Measurements from ENCODE around the gene TSTD2.
A peak's percentile ranks its signal among the peaks of the same experiment; 100 is the strongest.

Gene TSTD2

DNA sequence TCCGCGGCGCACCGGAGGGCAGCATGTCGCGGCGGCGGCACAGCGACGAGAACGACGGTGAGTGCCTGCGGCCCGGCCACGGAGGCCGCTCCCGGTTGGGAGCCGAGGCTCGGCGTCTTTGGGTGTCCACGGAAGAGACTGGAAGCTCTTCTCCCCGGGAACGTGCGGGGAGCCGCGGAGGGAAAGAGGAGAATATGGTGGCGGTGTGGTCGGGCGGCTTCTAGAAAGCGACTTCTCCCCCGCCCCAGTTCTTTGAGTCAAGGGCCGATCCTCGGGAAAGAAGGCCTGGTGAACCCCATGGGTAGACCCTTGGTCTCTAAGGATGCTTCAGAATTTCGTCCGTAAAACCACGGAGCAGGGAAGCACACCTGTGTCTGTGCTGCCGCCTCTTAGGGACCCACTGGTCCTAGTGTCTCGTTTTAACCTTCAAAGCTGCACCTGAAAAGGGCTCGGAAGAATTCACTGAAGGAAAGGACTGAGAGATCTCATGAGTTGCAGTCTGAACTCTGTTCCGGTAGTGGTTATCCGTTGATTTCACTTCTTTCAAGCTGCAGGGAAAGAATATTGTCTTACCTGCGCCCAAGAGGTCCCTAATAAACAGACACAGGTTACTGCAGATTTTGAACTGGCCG, 807 bp upstream of the TSTD2 start:
- Histone ChIP-seq H3K18ac (ENCODE audit: low read depth in 1 of 2, low read length in 2 of 2) (peak overlapping the region; percentile 98 to 99), H3K4me3 (ENCODE audit: insufficient read depth in 1 of 2, low read depth in 1 of 2, low read length in 2 of 2) (peak overlapping the region; percentile 97 to 100)

DNA sequence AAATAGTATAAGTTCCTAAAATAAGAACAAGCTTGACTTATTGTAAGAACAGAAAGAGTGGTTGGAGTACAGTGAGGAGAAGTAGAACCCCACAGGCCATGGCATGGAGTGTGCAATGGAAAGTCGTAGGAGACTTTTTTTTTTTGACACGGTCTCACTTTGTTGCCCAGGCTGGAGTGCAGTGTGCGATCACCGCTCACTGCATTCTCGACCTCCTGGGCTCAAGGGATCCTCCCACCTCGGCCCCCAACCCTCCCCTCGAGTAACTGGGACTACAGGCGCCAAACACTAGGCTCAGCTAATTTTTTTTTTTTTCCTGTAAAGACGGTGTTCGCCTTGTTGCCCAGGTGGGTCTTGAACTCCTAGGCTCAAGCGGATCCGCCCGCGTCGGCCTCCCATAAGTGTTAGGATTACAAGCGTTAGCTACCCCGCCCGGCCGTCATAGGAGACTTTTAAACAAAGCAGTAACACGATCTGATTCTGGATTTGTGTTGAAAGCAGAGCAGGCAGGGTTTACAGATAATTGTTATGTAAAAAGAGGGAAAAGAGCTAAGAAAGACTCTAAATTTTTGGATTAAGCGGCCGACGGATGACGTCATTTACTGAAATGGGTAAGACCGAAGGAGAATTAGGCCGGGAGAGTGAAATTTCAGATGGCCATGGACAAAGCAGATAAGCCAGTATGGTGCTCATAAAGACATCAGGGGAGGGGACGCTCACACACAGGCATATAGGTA, 752 bp downstream of the TSTD2 start:
- H3K14ac ChIP-seq (ENCODE audit: low read length in 2 of 2), result peak overlapping the region in 1 of 2 experiments; percentile 41
- peak overlapping the region; percentile 97 for H3K27ac ChIP-seq (ENCODE audit: low read length, poor library complexity, severe bottlenecking)
- H2BK12ac ChIP-seq (ENCODE audit: low read length in 2 of 2), result no peak overlapping the region
- H3K18ac ChIP-seq (ENCODE audit: low read depth in 1 of 2, low read length in 2 of 2), result peak overlapping the region; percentile 65 to 95
- H2BK15ac ChIP-seq (ENCODE audit: low read depth, poor library complexity, severe bottlenecking), result peak overlapping the region; percentile 48
- peak overlapping the region; percentile 50 for H4K91ac ChIP-seq (ENCODE audit: low read length)
- WGBS, result under 1% methylated on average over 27 of the region's 27 CpGs
- H4K8ac ChIP-seq (ENCODE audit: low read length), result peak overlapping the region; percentile 90
- peak overlapping the region; percentile 97 to 100 for H3K4me3 ChIP-seq (ENCODE audit: insufficient read depth in 1 of 2, low read depth in 1 of 2, low read length in 2 of 2)
- peak overlapping the region in 1 of 2 experiments; percentile 79 for H3K23ac ChIP-seq (ENCODE audit: low read length in 2 of 2)
- H3K9me3 ChIP-seq (ENCODE audit: control insufficient read depth, low read length), result no peaks in the 10 kb centered on the region
- peaks cover 10% of the 10 kb centered on the region for H3K4me1 ChIP-seq (ENCODE audit: control insufficient read depth, insufficient read depth, low read depth, low read length)
- peak overlapping the region; percentile 82 for H2BK5ac ChIP-seq (ENCODE audit: low read depth, low read length, poor library complexity, severe bottlenecking)
- no peaks in the 10 kb centered on the region for H3K36me3 ChIP-seq (ENCODE audit: control insufficient read depth in 1 of 2, insufficient read depth in 2 of 2, low read depth in 1 of 2, low read length in 2 of 2)
- no peaks in the 10 kb centered on the region for H3K27me3 ChIP-seq (ENCODE audit: control insufficient read depth in 1 of 2, insufficient read depth in 1 of 2, low read length in 2 of 2)
- H2AK5ac ChIP-seq (ENCODE audit: low read length, severe bottlenecking), result no peak overlapping the region
- peak overlapping the region; percentile 91 for H3K4me2 ChIP-seq (ENCODE audit: low read length, poor library complexity, severe bottlenecking)
- H2BK120ac ChIP-seq (ENCODE audit: low read depth, low read length), result no peak overlapping the region
- peak overlapping the region in 1 of 2 experiments; percentile 88 for H3K4ac ChIP-seq (ENCODE audit: low read depth in 1 of 2, low read length in 2 of 2)
- H3K79me1 ChIP-seq (replicated peaks; ENCODE audit: low read length, poor library complexity, severe bottlenecking), result peaks cover 17% of the 10 kb centered on the region
- H3K9ac ChIP-seq (ENCODE audit: low read length), result peak overlapping the region; percentile 97
- peak; percentile 90 for DNase-seq
- no peak overlapping the region for H2AFZ ChIP-seq (ENCODE audit: low read depth, low read length)

More for the DNA sequence above, 807 bp upstream of the TSTD2 start:
- Histone ChIP-seq H3K27ac (ENCODE audit: low read length, poor library complexity, severe bottlenecking) (peak overlapping the region; percentile 90), H2BK12ac (ENCODE audit: low read length in 2 of 2) (peak overlapping the region in 1 of 2 experiments; percentile 49), H3K23ac (ENCODE audit: low read length in 2 of 2) (peak overlapping the region; percentile 79 to 98), H3K4ac (ENCODE audit: low read depth in 1 of 2, low read length in 2 of 2) (peak overlapping the region; percentile 96 to 97), H2BK5ac (ENCODE audit: low read depth, low read length, poor library complexity, severe bottlenecking) (peak overlapping the region; percentile 89), H4K91ac (ENCODE audit: low read length) (peak overlapping the region; percentile 39), H3K9ac (ENCODE audit: low read length) (peak overlapping the region; percentile 97), H3K4me1 (ENCODE audit: control insufficient read depth, insufficient read depth, low read depth, low read length) (peaks cover 7% of the 10 kb centered on the region), H3K27me3 (ENCODE audit: control insufficient read depth in 1 of 2, insufficient read depth in 1 of 2, low read length in 2 of 2) (no peaks in the 10 kb centered on the region), H2BK120ac (ENCODE audit: low read depth, low read length) (no peak overlapping the region), H4K8ac (ENCODE audit: low read length) (peak overlapping the region; percentile 92), H2AK5ac (ENCODE audit: low read length, severe bottlenecking) (peak overlapping the region; percentile 56), H3K79me1 (replicated peaks; ENCODE audit: low read length, poor library complexity, severe bottlenecking) (peaks cover 11% of the 10 kb centered on the region), H2BK15ac (ENCODE audit: low read depth, poor library complexity, severe bottlenecking) (peak overlapping the region; percentile 89), H3K9me3 (ENCODE audit: control insufficient read depth, low read length) (no peaks in the 10 kb centered on the region), H3K36me3 (ENCODE audit: control insufficient read depth in 1 of 2, insufficient read depth in 2 of 2, low read depth in 1 of 2, low read length in 2 of 2) (no peaks in the 10 kb centered on the region), H3K14ac (ENCODE audit: low read length in 2 of 2) (peak overlapping the region in 1 of 2 experiments; percentile 96), H2AFZ (ENCODE audit: low read depth, low read length) (peak overlapping the region; percentile 86), H3K4me2 (ENCODE audit: low read length, poor library complexity, severe bottlenecking) (peak overlapping the region; percentile 66)
- WGBS, result 1% methylated on average over 43 of the region's 43 CpGs
- no peak for DNase-seq

- Histone ChIP-seq H3K27me3 (ENCODE audit: control insufficient read depth in 1 of 2, insufficient read depth in 1 of 2, low read length in 2 of 2) (no peaks in the 10 kb centered on the region), H3K27ac (ENCODE audit: low read length, poor library complexity, severe bottlenecking) (no peak overlapping the region), H3K36me3 (ENCODE audit: control insufficient read depth in 1 of 2, insufficient read depth in 2 of 2, low read depth in 1 of 2, low read length in 2 of 2) (peaks cover 0 to 4% of the 10 kb centered on the region in 2 experiments), H2BK5ac (ENCODE audit: low read depth, low read length, poor library complexity, severe bottlenecking) (no peak overlapping the region), H3K18ac (ENCODE audit: low read depth in 1 of 2, low read length in 2 of 2) (no peak overlapping the region), H3K9ac (ENCODE audit: low read length) (no peak overlapping the region), H3K4me1 (ENCODE audit: control insufficient read depth, insufficient read depth, low read depth, low read length) (peaks cover 10% of the 10 kb centered on the region), H4K8ac (ENCODE audit: low read length) (no peak overlapping the region), H2BK15ac (ENCODE audit: low read depth, poor library complexity, severe bottlenecking) (no peak overlapping the region), H3K4me3 (ENCODE audit: insufficient read depth in 1 of 2, low read depth in 1 of 2, low read length in 2 of 2) (no peak overlapping the region), H2BK120ac (ENCODE audit: low read depth, low read length) (no peak overlapping the region), H4K91ac (ENCODE audit: low read length) (no peak overlapping the region), H2AK5ac (ENCODE audit: low read length, severe bottlenecking) (no peak overlapping the region), H2BK12ac (ENCODE audit: low read length in 2 of 2) (no peak overlapping the region), H3K4ac (ENCODE audit: low read depth in 1 of 2, low read length in 2 of 2) (no peak overlapping the region), H3K23ac (ENCODE audit: low read length in 2 of 2) (no peak overlapping the region), H3K14ac (ENCODE audit: low read length in 2 of 2) (no peak overlapping the region), H3K4me2 (ENCODE audit: low read length, poor library complexity, severe bottlenecking) (no peak overlapping the region), H3K79me1 (replicated peaks; ENCODE audit: low read length, poor library complexity, severe bottlenecking) (peaks cover 22% of the 10 kb centered on the region), H3K9me3 (ENCODE audit: control insufficient read depth, low read length) (no peaks in the 10 kb centered on the region), H2AFZ (ENCODE audit: low read depth, low read length) (no peak overlapping the region)
- DNase-seq, result no peak
Measured at GRCh38 chr9:97630591-97630990, 2.6 kb downstream of the TSTD2 start.

- no peak overlapping the region for H2BK12ac ChIP-seq (ENCODE audit: low read length in 2 of 2)
- H3K27ac ChIP-seq (ENCODE audit: low read length, poor library complexity, severe bottlenecking), result no peak overlapping the region
- no peaks in the 10 kb centered on the region for H3K9me3 ChIP-seq (ENCODE audit: control insufficient read depth, low read length)
- no peak overlapping the region for H4K91ac ChIP-seq (ENCODE audit: low read length)
- H3K4me1 ChIP-seq (ENCODE audit: control insufficient read depth, insufficient read depth, low read depth, low read length), result peaks cover 8% of the 10 kb centered on the region
- no peak overlapping the region for H3K9ac ChIP-seq (ENCODE audit: low read length)
- no peak overlapping the region for H2AFZ ChIP-seq (ENCODE audit: low read depth, low read length)
- no peak overlapping the region for H3K23ac ChIP-seq (ENCODE audit: low read length in 2 of 2)
- no peak overlapping the region for H3K4me3 ChIP-seq (ENCODE audit: insufficient read depth in 1 of 2, low read depth in 1 of 2, low read length in 2 of 2)
- no peak overlapping the region for H3K4ac ChIP-seq (ENCODE audit: low read depth in 1 of 2, low read length in 2 of 2)
- no peak overlapping the region for H3K4me2 ChIP-seq (ENCODE audit: low read length, poor library complexity, severe bottlenecking)
- no peak overlapping the region for H3K14ac ChIP-seq (ENCODE audit: low read length in 2 of 2)
- no peak overlapping the region for H2AK5ac ChIP-seq (ENCODE audit: low read length, severe bottlenecking)
- H2BK5ac ChIP-seq (ENCODE audit: low read depth, low read length, poor library complexity, severe bottlenecking), result no peak overlapping the region
- peaks cover 1 to 19% of the 10 kb centered on the region in 2 experiments for H3K36me3 ChIP-seq (ENCODE audit: control insufficient read depth in 1 of 2, insufficient read depth in 2 of 2, low read depth in 1 of 2, low read length in 2 of 2)
- no peaks in the 10 kb centered on the region for H3K27me3 ChIP-seq (ENCODE audit: control insufficient read depth in 1 of 2, insufficient read depth in 1 of 2, low read length in 2 of 2)
- no peak overlapping the region for H4K8ac ChIP-seq (ENCODE audit: low read length)
- H2BK120ac ChIP-seq (ENCODE audit: low read depth, low read length), result no peak overlapping the region
- no peak for DNase-seq
- no peak overlapping the region for H3K18ac ChIP-seq (ENCODE audit: low read depth in 1 of 2, low read length in 2 of 2)
- H3K79me1 ChIP-seq (replicated peaks; ENCODE audit: low read length, poor library complexity, severe bottlenecking), result peaks cover 27% of the 10 kb centered on the region
- H2BK15ac ChIP-seq (ENCODE audit: low read depth, poor library complexity, severe bottlenecking), result no peak overlapping the region
Measured at GRCh38 chr9:97629156-97629555, 4.0 kb downstream of the TSTD2 start.
